ENCODE data around the gene ABL2.

DNA sequence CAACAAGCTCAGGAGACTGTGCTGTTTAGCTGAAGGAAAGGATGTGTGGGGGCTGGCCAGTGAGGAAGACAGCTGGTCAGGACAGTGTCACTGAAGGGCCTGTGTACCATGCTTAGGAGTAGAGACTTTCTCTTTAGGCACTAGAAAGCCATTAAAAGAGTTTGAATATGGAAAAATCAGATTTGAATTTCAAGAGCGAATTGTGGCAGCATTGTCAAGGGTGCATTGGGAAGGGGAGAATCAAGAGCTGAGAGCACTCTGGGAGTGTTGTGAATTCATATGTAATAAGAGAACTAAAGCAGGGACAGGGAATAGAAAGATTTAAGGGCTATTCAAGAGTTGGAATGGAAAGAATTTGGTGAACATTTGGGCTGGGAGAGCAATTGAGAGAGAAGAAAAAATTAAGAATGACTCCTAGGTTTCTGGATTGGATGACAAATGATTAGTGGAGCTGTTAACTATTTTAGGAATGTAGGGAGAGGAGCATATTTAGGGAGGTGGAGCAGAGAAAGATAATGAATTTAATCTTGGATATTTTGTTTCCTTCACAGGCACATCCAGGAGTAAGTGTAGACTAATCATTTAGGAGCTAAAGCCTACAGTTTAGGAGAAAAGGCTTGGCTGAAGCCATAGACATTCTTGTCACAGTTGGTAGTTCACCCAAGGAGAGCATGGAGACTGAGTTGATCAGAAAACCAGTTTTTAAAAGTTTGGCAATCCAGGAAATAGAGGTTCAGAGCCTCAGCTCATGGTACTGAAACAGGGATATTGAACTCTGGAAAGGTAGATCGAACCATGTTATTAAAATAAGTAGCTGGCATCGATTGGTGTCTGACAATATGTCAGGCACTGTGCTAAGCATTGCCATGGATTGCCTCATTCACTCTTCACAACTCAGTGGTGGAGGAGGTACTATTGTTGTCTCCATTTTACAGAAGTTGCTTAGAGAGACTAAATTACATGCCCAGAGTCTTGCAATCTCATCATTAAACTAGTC, 170.7 kb downstream of the ABL2 start:
- no peak for TF ChIP-seq TCF7L2 (IDR thresholded peaks at IDR 0.05; ENCODE audit: low read depth, low read length)
- no peak for TF ChIP-seq CTCF (IDR thresholded peaks at IDR 0.05)
- no peak for TF ChIP-seq POLR2AphosphoS5 (IDR thresholded peaks at IDR 0.05; ENCODE audit: low read depth, low read length)

Measured in Panc1 (cell line).